ENCODE results near the gene ARMC5.

- TF ChIP-seq CTCF (IDR thresholded peaks at IDR 0.05; ENCODE audit: low read length) (peak; percentile 34), EZH2 (optimal IDR thresholded peaks at IDR 0.05; ENCODE audit: low read depth, low read length) (no peak)
These were observed 7.5 kb upstream of the ARMC5 start for GRCh38 chr16:31451681-31452351.
